Mesenchymal stem cell (in vitro differentiated cells and primary cell): ENCODE measurements around the gene HES1.

Source experiments
- DNase-seq: peaks from one replicate; pipeline ENCODE4 v3.0.0-alpha.2; 2013
- H2AFZ ChIP-seq: one replicate; pipeline ENCODE4 v1.6.1; 2013; ENCODE audit warnings: low read depth, mild to moderate bottlenecking, control low read depth, inconsistent platforms, low read length, moderate library complexity
- H2AK5ac ChIP-seq: 2 replicates; pipeline ENCODE4 v1.6.1; 2013; ENCODE audit warnings: low read length, moderate library complexity, mild to moderate bottlenecking, inconsistent platforms; ENCODE audit not compliant: severe bottlenecking
- H2BK120ac ChIP-seq: one replicate; pipeline ENCODE4 v1.6.1; 2013; ENCODE audit warnings: low read depth, mild to moderate bottlenecking, inconsistent platforms, low read length, moderate library complexity
- H2BK12ac ChIP-seq, 2 experiments: one replicate each; pipeline ENCODE4 v1.6.1; 2013; ENCODE audit warnings: inconsistent platforms in 2 of 2, low read length in 2 of 2, mild to moderate bottlenecking in 2 of 2, moderate library complexity in 2 of 2, control low read depth in 1 of 2
- H2BK15ac ChIP-seq: one replicate; pipeline ENCODE4 v1.6.1; 2013; ENCODE audit warnings: mild to moderate bottlenecking, low read depth, inconsistent platforms; ENCODE audit not compliant: poor library complexity, severe bottlenecking
- H2BK5ac ChIP-seq: 2 replicates; pipeline ENCODE4 v1.6.1; 2013; ENCODE audit warnings: low read depth, mild to moderate bottlenecking, low read length, control low read depth, inconsistent platforms; ENCODE audit not compliant: poor library complexity, severe bottlenecking
- H3K14ac ChIP-seq, 2 experiments: one replicate each; pipeline ENCODE4 v1.6.1; 2013; ENCODE audit warnings: inconsistent platforms in 2 of 2, low read length in 2 of 2, control low read depth in 1 of 2, mild to moderate bottlenecking in 1 of 2, moderate library complexity in 1 of 2
- H3K18ac ChIP-seq, 2 experiments: one replicate each; pipeline ENCODE4 v1.6.1; 2013; ENCODE audit warnings: inconsistent platforms in 2 of 2, low read length in 2 of 2, control low read depth in 1 of 2, low read depth in 1 of 2, mild to moderate bottlenecking in 1 of 2
- H3K23ac ChIP-seq, 2 experiments: one replicate each; pipeline ENCODE4 v1.6.1; 2013; ENCODE audit warnings: inconsistent platforms in 2 of 2, low read length in 2 of 2, mild to moderate bottlenecking in 2 of 2, moderate library complexity in 2 of 2, control low read depth in 1 of 2
- H3K27ac ChIP-seq: 2 replicates; pipeline ENCODE4 v1.5.1; 2013; ENCODE audit warnings: mild to moderate bottlenecking, moderate library complexity, low read length, control low read depth, inconsistent platforms; ENCODE audit not compliant: poor library complexity, severe bottlenecking
- H3K27me3 ChIP-seq, 2 experiments: 2 replicates each; pipeline versions ENCODE4 v1.6.1 to v1.7.0; 2013; ENCODE audit warnings: low read length in 2 of 2, mild to moderate bottlenecking in 2 of 2, moderate library complexity in 2 of 2, control low read depth in 1 of 2, inconsistent platforms in 1 of 2; ENCODE audit not compliant: control insufficient read depth in 1 of 2, insufficient read depth in 1 of 2
- H3K36me3 ChIP-seq, 2 experiments: 2 replicates each; pipeline versions ENCODE4 v1.6.1 to v1.7.0; 2013; ENCODE audit warnings: low read length in 2 of 2, control low read depth in 1 of 2, inconsistent platforms in 1 of 2, low read depth in 1 of 2, mild to moderate bottlenecking in 1 of 2; ENCODE audit not compliant: insufficient read depth in 2 of 2, control insufficient read depth in 1 of 2
- H3K4ac ChIP-seq, 2 experiments: one replicate each; pipeline ENCODE4 v1.6.1; 2013; ENCODE audit warnings: inconsistent platforms in 2 of 2, low read length in 2 of 2, mild to moderate bottlenecking in 2 of 2, moderate library complexity in 2 of 2, control low read depth in 1 of 2, low read depth in 1 of 2
- H3K4me1 ChIP-seq: 2 replicates; pipeline ENCODE4 v1.6.1; 2013; ENCODE audit warnings: low read depth, low read length, control low read depth; ENCODE audit not compliant: control insufficient read depth, insufficient read depth
- H3K4me2 ChIP-seq: 2 replicates; pipeline ENCODE4 v1.6.1; 2013; ENCODE audit warnings: low read length, mild to moderate bottlenecking, inconsistent platforms; ENCODE audit not compliant: poor library complexity, severe bottlenecking
- H3K4me3 ChIP-seq, 2 experiments: 2 replicates each; pipeline versions ENCODE4 v1.5.1 to v1.7.0; 2013; ENCODE audit warnings: low read length in 2 of 2, mild to moderate bottlenecking in 2 of 2, control low read depth in 1 of 2, low read depth in 1 of 2; ENCODE audit not compliant: insufficient read depth in 1 of 2
- H3K79me1 ChIP-seq: replicated peaks from 2 replicates; pipeline ENCODE4 v1.6.1; 2013; ENCODE audit warnings: mild to moderate bottlenecking, control low read depth, low read length, inconsistent platforms; ENCODE audit not compliant: poor library complexity, severe bottlenecking
- H3K9ac ChIP-seq: 2 replicates; pipeline ENCODE4 v1.7.0; 2013; ENCODE audit warnings: mild to moderate bottlenecking, low read length, moderate library complexity
- H3K9me3 ChIP-seq: 2 replicates; pipeline ENCODE4 v1.7.0; 2013; ENCODE audit warnings: mild to moderate bottlenecking, low read length; ENCODE audit not compliant: control insufficient read depth
- H4K8ac ChIP-seq: one replicate; pipeline ENCODE4 v1.6.1; 2013; ENCODE audit warnings: inconsistent platforms, mild to moderate bottlenecking, low read length, moderate library complexity
- H4K91ac ChIP-seq: one replicate; pipeline ENCODE4 v1.6.1; 2013; ENCODE audit warnings: mild to moderate bottlenecking, low read length, inconsistent platforms
- WGBS: methylation state at CpG from one replicate; pipeline ENCODE4 v1.1.7; 2013; ENCODE audit warnings: mixed read lengths; 5-methylcytosine and 5-hydroxymethylcytosine counted together

HES1 gene

DNA sequence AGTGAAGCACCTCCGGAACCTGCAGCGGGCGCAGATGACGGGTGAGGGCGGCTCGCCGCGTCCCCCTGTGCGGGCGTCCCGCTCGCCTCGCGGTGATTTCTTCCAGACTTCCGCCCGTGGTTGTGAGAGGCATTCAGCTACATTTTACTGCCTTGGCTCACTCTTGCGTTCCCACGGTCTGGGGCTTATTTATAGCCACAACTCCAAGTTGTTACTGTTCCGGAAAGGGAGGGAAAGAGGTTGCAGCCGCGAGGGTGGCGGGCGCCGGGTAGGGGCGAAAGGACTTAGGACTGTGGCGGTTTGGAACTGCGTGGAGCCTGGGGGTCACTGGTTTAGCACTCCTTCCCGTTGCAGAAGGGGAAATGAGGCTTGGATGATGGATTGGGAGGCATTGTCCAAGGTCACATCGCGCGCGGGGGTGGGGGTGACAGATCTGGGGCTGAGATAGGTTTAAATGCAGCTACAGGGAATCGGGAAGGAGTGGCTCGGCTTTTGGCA lies 1.1 kb downstream of the HES1 start:
- WGBS = under 1% methylated on average over 33 of the region's 34 CpGs

DNA sequence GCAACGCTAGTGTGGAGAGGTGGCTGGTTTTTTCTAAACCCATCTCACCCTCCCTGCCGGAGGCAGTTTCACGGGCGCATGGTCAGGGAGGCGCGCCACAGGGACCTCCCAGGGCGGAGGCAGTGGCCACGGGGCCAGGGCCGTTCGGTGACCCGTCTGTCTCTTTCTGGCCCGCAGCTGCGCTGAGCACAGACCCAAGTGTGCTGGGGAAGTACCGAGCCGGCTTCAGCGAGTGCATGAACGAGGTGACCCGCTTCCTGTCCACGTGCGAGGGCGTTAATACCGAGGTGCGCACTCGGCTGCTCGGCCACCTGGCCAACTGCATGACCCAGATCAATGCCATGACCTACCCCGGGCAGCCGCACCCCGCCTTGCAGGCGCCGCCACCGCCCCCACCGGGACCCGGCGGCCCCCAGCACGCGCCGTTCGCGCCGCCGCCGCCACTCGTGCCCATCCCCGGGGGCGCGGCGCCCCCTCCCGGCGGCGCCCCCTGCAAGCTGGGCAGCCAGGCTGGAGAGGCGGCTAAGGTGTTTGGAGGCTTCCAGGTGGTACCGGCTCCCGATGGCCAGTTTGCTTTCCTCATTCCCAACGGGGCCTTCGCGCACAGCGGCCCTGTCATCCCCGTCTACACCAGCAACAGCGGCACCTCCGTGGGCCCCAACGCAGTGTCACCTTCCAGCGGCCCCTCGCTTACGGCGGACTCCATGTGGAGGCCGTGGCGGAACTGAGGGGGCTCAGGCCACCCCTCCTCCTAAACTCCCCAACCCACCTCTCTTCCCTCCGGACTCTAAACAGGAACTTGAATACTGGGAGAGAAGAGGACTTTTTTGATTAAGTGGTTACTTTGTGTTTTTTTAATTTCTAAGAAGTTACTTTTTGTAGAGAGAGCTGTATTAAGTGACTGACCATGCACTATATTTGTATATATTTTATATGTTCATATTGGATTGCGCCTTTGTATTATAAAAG lies 1.8 kb downstream of the HES1 start:
- H2BK5ac ChIP-seq = peak overlapping the region; percentile 46
- H3K79me1 ChIP-seq = peaks cover 3% of the 10 kb centered on the region
- peak overlapping the region; percentile 41 to 70 for H2BK12ac ChIP-seq
- H3K9me3 ChIP-seq = no peaks in the 10 kb centered on the region
- peak overlapping the region; percentile 89 to 94 for H3K18ac ChIP-seq
- no peak overlapping the region for H2AFZ ChIP-seq
- H2AK5ac ChIP-seq = no peak overlapping the region
- WGBS = 3% methylated on average over 42 of the region's 69 CpGs
- no peak overlapping the region for H2BK15ac ChIP-seq
- peaks cover 0 to 10% of the 10 kb centered on the region in 2 experiments for H3K27me3 ChIP-seq
- H3K9ac ChIP-seq = peak overlapping the region; percentile 79
- H4K91ac ChIP-seq = peak overlapping the region; percentile 95
- peak overlapping the region; percentile 74 for H3K4me2 ChIP-seq
- H2BK120ac ChIP-seq = peak overlapping the region; percentile 52
- H3K23ac ChIP-seq = peak overlapping the region in 1 of 2 experiments; percentile 46
- H3K14ac ChIP-seq = peak overlapping the region in 1 of 2 experiments; percentile 98
- H3K36me3 ChIP-seq = peaks cover 0 to 4% of the 10 kb centered on the region in 2 experiments
- peak overlapping the region; percentile 92 for H4K8ac ChIP-seq
- peak overlapping the region; percentile 37 to 85 for H3K4ac ChIP-seq
- H3K4me1 ChIP-seq = peaks cover 32% of the 10 kb centered on the region
- peak overlapping the region; percentile 74 for H3K27ac ChIP-seq
- H3K4me3 ChIP-seq = peak overlapping the region; percentile 70 to 83
- DNase-seq = peak; percentile 79

More for the DNA sequence above, 1.1 kb downstream of the HES1 start:
- Histone ChIP-seq H2AFZ (no peak overlapping the region), H3K23ac (peak overlapping the region in 1 of 2 experiments; percentile 75), H3K4me2 (peak overlapping the region; percentile 74), H3K14ac (peak overlapping the region in 1 of 2 experiments; percentile 98), H2BK12ac (peak overlapping the region; percentile 28 to 70), H3K36me3 (peaks cover 0 to 4% of the 10 kb centered on the region in 2 experiments), H3K27me3 (peaks cover 0 to 17% of the 10 kb centered on the region in 2 experiments), H3K4me1 (peaks cover 27% of the 10 kb centered on the region), H2BK15ac (peak overlapping the region; percentile 12), H3K4me3 (peak overlapping the region; percentile 70 to 83), H3K27ac (peak overlapping the region; percentile 74), H3K9me3 (no peaks in the 10 kb centered on the region), H2BK5ac (no peak overlapping the region), H2AK5ac (no peak overlapping the region), H3K18ac (peak overlapping the region; percentile 89 to 94), H3K79me1 (peaks cover 3% of the 10 kb centered on the region), H4K8ac (no peak overlapping the region), H4K91ac (no peak overlapping the region), H2BK120ac (peak overlapping the region; percentile 35), H3K4ac (peak overlapping the region; percentile 3 to 85), H3K9ac (peak overlapping the region; percentile 79)
- peak; percentile 87 for DNase-seq

DNA sequence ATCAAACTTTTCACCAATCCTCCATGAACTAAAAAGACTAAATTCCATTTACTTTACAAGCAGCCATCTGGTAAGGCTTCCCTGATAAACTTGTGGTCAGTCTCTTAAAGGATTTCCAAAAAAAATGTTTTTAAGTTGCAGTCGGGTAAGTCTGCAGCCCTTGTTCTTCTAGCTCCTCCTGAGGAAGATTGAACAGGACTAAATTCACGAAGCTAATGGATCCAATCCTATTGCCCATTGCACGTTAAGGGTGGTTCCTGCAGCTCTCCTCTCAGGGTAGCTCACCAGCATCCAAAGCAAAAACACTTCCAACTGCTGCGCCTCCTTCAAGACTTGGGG lies 2.8 kb downstream of the HES1 start:
- Histone ChIP-seq H3K23ac (no peak overlapping the region), H3K4me1 (peaks cover 29% of the 10 kb centered on the region), H2AK5ac (peak overlapping the region; percentile 10), H3K14ac (no peak overlapping the region), H3K27me3 (peaks cover 0 to under 1% of the 10 kb centered on the region in 2 experiments), H3K4me2 (peak overlapping the region; percentile 65), H3K4me3 (peak overlapping the region in 1 of 2 experiments; percentile 46), H4K8ac (peak overlapping the region; percentile 82), H2BK15ac (no peak overlapping the region), H4K91ac (peak overlapping the region; percentile 9), H3K9me3 (no peaks in the 10 kb centered on the region), H2BK120ac (peak overlapping the region; percentile 39), H3K36me3 (peaks cover 0 to 4% of the 10 kb centered on the region in 2 experiments), H2BK12ac (peak overlapping the region in 1 of 2 experiments; percentile 10), H2AFZ (no peak overlapping the region), H3K4ac (no peak overlapping the region), H3K27ac (peak overlapping the region; percentile 34), H2BK5ac (no peak overlapping the region), H3K79me1 (peaks cover 3% of the 10 kb centered on the region), H3K9ac (peak overlapping the region; percentile 79), H3K18ac (peak overlapping the region; percentile 77 to 88)
- DNase-seq = no peak
- WGBS = 7% methylated on average over 4 of the region's 4 CpGs
